NB4 (cell line): Measurements from ENCODE around the gene ACTN1.

Source experiments
- CTCF ChIP-seq: IDR thresholded peaks from one replicate; pipeline ENCODE4 v1.5.1; 2012; ENCODE audit warnings: low read depth, low read length
- MAX ChIP-seq: IDR thresholded peaks from 2 replicates; pipeline ENCODE4 v1.6.1; 2011; ENCODE audit warnings: low read depth, low read length

GRCh38 chr14:69017706-69018105, 38.6 kb upstream of the ACTN1 start:
- TF ChIP-seq CTCF (no peak), MAX (no peak)
